HG03558 (cell line): ENCODE data around the gene LDLRAD1.
A peak's percentile ranks its signal among the peaks of the same experiment; 100 is the strongest.
"Not testable (repeated sequence)": the region's sequence is repeated elsewhere in the genome, so short reads cannot be mapped to it uniquely, and the experiment has no call there.

Source experiments
- ATAC-seq: cut with Tn5 transposase; IDR thresholded peaks from one replicate; pipeline ENCODE4 v1.9.1; 2021; ENCODE audit warnings: moderate number of reproducible peaks; ENCODE audit not compliant: unreplicated experiment; ENCODE audit errors: extremely low read depth

The LDLRAD1 gene

DNA sequence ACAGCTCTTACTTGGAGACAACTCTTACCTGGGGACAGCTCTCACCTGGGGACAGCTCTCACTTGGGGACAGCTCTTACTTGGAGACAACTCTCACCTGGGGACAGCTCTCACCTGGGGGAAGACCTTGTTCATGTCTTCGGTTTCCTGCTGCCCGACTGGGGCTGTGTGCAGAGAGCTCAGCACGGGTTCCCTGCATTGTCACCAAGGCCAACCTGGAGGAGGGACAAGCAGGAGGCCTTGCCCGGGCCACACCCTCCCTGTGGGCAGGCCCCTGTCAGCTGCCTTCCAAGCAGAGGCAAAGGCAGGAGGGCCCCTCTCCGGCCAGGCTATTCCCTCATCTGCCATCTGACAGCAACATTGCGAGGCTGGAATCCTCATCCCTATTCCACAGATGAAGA, at the start of gene LDLRAD1:
LDLRAD1 (minus strand) TSS at position 208 of the 400 bp plus-strand sequence; CDS start at position 134, 74 bp downstream.
- ATAC-seq = no peak

GRCh38 chr1:54064299-54064698, 46.3 kb upstream of the LDLRAD1 start:
- ATAC-seq = no peak

DNA sequence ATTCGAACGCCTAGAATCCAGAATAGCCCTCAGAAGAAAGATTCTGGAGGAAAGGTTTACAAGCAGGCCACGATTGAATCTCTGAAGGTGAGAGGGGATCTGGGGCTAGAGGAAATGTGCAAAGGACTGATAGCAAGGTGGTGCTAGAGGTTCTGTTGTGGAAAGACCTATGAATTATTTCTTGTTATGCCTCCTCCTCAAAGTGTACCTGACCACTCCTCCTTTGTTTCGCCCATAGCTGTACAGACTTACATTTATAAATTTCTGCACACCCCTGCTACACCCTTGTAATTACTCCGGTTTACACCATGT, 36.4 kb upstream of the LDLRAD1 start:
- ATAC-seq = no peak

DNA sequence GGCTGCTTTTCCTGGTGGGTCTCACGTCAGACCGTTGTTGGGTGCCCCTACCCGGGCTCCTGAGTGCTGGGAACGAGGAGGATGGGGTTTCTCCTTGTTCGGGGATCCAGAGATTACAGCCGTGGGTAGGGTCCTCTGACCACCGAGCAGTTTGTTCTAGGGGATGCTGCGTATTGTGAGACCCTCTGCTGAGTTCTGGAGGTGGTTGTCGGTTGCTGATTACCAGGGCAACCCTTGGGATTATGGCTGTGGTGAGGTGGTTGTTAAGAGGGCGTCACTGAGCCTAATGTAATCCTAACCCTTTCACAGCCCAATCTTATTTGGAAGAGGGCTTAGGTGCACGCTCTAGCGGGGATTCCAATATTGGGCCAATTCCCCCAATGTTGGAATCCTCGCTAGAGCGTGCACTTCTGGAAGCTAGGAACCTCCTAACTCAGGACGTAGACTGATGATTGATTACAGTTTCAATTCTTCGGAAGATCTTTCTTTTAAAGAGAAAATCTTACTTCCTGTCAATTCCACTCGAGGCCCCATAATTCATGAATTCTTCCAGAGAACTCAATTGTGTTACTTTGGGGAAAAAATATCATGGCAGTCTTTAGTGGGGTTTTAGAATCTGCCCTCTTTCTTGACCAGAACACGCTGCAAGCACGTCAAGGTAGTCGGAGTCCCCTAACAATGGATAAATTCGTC, 35.9 kb upstream of the LDLRAD1 start:
- no peak for ATAC-seq

- peak; percentile 86 for ATAC-seq
Observed at GRCh38 chr1:54052934-54053744, 35.2 kb upstream of the LDLRAD1 start, which contains the start of the genes TCEANC2 and TMEM59. TCEANC2 (plus strand) TSS chr1:54053608; CDS start chr1:54054423, 815 bp downstream. TMEM59 (minus strand) TSS chr1:54053204; CDS start chr1:54053188, 16 bp downstream.

DNA sequence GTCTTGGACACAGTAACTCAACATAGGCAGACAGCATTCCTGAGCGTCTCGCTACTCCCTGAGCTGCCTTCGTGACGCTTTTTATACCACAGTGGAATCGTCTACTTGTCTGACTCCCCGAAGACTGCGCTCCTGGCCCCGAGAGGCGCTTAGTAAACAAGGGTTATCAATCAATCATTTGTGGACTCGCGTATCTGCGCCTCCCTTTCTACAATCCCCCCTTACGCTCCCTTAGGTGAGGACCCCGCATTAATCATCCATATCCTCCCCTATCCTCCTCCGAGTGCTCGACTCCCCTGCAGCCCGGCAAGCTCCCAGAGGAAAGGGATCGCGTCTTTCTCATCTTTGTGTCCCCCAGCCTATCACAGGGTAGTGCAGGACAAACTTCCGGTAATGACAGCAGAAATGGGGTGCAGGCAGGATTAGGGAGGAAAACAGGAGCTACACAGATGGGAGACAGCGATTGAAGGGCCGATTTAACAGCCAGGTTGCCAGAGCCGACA, 34.5 kb upstream of the LDLRAD1 start:
- ATAC-seq = no peak

- ATAC-seq = no peak
Observed at GRCh38 chr1:54051933-54052430, 34.0 kb upstream of the LDLRAD1 start.

DNA sequence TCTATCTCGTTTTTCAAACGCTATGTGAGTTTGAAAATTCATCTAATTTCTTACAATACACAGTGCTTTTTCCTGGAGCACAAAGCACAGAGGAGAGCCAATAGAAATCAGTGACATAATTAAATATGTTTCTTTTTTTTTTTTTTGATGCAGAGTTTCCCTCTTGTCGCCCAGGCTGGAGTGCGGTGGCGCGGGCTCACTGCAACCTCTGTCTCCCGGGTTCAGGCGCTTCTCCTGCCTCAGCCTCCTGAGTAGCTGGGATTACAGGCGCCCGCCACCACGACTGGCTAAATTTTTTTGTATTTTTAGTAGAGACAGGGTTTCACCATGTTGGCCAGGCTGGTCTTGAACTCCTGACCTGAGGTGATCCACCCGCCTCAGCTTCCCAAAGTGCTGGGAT, 32.4 kb upstream of the LDLRAD1 start:
- not testable (repeated sequence) for ATAC-seq

DNA sequence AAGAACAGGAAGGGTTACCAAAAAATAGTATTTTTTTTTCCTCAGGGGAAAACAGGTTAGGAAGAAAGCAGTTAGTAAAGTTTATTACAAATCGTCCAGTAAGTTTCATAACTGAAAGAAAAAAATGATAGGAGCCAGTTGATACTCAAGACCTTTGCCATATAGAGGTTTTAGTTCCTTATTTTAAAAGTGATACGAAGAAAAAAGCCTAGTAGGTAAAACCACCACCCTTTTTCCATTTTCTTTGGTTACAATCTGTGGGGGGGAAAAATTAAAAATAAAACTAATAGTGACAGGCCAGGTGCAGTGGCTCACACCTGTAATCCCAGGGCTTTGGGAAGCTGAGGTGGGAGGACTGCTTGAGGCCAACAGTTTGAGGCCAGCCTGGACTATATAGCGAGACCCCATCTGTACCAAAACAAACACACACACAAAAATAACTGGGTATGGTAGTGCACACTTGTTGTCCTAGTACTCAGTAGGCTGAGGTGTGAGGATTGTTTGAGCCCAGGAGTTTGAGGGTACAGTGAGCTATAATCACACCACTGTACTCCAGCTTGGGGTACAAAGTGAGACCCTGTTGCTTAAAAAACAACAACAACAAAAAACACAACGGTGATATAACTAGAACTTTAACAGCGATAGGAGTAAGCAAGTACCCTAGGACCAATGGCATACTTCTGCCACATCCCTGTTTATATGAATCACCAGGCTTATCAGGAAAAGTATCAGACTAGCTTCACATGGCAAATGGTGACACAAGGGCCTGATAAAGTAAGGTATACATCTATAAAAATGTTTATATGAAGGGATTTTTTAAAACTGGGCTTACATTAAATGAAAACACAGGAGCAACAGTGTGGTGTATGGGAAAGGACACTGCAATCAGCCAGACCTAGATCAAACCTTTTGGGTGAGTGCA, 29.7 kb upstream of the LDLRAD1 start:
- no peak for ATAC-seq

- ATAC-seq = no peak
Observed at GRCh38 chr1:54046671-54047383, 28.8 kb upstream of the LDLRAD1 start.

- no peak for ATAC-seq
Observed at GRCh38 chr1:54045496-54045895, 27.5 kb upstream of the LDLRAD1 start.

DNA sequence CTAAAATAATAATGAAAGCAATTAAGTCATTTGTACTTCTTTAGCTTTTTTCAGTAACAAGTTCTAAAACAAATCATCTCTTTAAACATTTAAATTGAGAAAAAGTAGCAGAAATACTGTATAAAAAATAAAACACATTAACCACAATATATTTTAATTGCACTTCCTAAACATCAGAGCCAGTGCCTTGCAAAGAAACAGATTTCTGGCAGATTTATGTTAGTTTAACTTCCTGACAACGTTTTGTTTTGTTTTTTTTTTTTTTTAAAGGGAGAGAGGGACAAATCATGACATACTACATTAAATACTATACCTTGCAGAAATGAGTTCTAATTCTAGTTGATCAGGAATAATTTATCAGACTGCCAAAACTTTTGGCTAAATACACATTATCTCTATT, 23.8 kb upstream of the LDLRAD1 start:
- ATAC-seq = no peak

- no peak for ATAC-seq
Observed at GRCh38 chr1:54037476-54037875, 19.5 kb upstream of the LDLRAD1 start.

DNA sequence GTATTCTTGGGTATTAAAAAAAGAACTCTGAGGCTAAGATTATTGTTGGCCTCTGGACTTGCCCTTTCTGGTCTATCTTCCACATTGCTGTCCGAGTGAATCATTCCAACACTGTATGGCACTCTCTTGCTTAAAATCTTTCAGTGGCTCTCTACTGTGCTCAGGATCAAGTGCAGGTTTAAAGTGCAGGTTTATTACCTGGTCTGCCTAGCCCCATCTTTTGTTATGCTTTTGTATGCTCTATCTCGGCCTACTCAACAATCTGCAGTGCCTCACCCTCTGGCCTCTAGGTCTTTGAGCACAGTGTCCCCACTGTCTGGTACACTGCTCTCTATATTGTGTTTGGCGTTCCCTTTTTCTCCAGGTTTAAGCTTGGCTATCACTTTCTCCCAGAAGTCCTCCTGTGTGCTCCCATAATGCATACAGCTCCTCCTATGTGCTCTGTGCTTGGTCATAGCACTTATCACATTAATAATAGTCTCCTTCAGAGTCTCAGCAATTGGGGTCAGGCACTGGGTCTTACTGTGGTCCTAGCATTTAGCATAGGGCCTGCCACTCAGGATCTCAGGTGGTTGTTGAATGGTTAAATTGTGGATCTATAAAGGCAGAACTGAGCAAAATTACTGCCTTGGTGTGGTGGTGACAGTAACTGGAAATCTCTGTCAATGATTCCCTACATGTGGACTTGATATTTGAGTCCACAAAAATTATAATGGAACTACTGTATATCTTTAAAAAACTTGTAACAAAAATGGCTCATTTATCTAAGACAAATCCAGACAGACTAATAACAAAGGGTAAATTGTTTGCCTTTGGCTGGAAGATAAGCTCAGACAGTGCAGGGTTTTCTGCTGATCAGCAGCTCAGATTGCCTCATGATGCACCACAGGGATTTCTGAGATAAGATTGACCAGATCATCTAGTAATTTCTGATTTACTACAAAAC, 10.6 kb upstream of the LDLRAD1 start:
- no peak for ATAC-seq

DNA sequence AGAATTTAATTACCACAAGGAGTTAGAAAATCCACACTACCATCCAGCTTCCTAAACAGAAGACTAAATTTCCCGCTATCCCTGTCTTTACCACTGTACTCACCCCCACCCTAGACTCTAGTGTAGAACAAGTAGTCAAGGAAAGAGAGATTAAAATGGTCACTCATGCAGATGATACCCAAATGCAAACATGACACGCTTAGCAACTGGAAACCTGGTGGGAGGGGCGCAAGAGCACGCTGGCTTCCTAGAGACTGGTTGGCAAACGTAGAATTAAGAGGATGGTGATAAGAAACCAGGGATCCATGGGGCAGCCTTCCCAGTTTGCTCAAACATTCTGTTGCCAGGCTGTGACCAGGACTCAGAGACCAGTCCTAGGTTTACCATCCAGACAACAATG, 9.9 kb upstream of the LDLRAD1 start:
- ATAC-seq = no peak

- not testable (repeated sequence) for ATAC-seq
Observed at GRCh38 chr1:54024811-54025210, 6.8 kb upstream of the LDLRAD1 start.

DNA sequence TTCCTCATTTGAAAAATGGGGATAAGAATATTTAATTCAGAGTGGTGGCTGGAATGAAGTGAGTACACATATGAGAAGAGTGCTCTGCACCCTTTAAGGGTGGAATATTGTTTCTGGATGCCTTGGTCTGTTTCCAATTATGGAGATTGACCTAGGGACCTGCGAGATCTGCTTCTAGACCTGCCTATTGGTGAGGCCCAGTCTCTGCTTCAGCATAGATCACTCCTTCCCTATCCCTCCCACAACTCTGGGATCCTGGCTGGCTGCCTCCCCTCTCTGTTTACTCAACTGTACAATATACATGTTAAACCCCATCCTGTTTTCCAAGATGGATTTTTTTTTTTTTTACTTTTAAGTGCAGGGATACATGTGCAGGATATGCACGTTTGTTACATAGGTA, 6.4 kb upstream of the LDLRAD1 start:
- no peak for ATAC-seq

GRCh38 chr1:54019562-54020176, 1.7 kb upstream of the LDLRAD1 start:
- ATAC-seq = not testable (repeated sequence)
